ENCODE measurements around the gene ERICH6B. TPM values are rescaled to one million over a fixed set of nuclear protein-coding genes. Genes with fewer than 3 reads are reported as not detected.

ERICH6B gene
- total and polyA plus RNA-seq, 2 experiments from 2014 or later: not detected

GRCh38 chr13:45506811-45507210 lies 108.7 kb downstream of the ERICH6B start:
- Histone ChIP-seq H3K27me3 (ENCODE audit: insufficient read depth) (no peaks in the 10 kb centered on the region), H3F3A (replicated peaks; ENCODE audit: low read depth) (no peaks in the 10 kb centered on the region), H3K4me1 (ENCODE audit: insufficient read depth) (no peaks in the 10 kb centered on the region), H4K20me1 (replicated peaks; ENCODE audit: insufficient read depth) (peaks cover 18% of the 10 kb centered on the region), H3K4me2 (no peak overlapping the region), H3K4me3 (no peak overlapping the region), H3K27ac (ENCODE audit: low read depth) (no peak overlapping the region), H3K36me3 (ENCODE audit: insufficient read depth) (peaks cover 18% of the 10 kb centered on the region), H2AFZ (no peak overlapping the region), H3K9me2 (ENCODE audit: insufficient read depth) (no peaks in the 10 kb centered on the region), H3K79me2 (replicated peaks; ENCODE audit: insufficient read depth) (no peaks in the 10 kb centered on the region)
- no peaks in the 10 kb centered on the region for H3K4me1 Mint-ChIP-seq
- no peak overlapping the region for H3K4me3 Mint-ChIP-seq
- no peak for DNase-seq (ENCODE audit: low spot score)
- H3K36me3 Mint-ChIP-seq (ENCODE audit: low read depth): peaks cover 33% of the 10 kb centered on the region
- no peaks in the 10 kb centered on the region for H3K27me3 Mint-ChIP-seq (ENCODE audit: insufficient read depth, low read depth, poor library complexity)
- TF ChIP-seq, protein P1, sequence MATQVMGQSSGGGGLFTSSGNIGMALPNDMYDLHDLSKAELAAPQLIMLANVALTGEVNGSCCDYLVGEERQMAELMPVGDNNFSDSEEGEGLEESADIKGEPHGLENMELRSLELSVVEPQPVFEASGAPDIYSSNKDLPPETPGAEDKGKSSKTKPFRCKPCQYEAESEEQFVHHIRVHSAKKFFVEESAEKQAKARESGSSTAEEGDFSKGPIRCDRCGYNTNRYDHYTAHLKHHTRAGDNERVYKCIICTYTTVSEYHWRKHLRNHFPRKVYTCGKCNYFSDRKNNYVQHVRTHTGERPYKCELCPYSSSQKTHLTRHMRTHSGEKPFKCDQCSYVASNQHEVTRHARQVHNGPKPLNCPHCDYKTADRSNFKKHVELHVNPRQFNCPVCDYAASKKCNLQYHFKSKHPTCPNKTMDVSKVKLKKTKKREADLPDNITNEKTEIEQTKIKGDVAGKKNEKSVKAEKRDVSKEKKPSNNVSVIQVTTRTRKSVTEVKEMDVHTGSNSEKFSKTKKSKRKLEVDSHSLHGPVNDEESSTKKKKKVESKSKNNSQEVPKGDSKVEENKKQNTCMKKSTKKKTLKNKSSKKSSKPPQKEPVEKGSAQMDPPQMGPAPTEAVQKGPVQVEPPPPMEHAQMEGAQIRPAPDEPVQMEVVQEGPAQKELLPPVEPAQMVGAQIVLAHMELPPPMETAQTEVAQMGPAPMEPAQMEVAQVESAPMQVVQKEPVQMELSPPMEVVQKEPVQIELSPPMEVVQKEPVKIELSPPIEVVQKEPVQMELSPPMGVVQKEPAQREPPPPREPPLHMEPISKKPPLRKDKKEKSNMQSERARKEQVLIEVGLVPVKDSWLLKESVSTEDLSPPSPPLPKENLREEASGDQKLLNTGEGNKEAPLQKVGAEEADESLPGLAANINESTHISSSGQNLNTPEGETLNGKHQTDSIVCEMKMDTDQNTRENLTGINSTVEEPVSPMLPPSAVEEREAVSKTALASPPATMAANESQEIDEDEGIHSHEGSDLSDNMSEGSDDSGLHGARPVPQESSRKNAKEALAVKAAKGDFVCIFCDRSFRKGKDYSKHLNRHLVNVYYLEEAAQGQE (IDR thresholded peaks at IDR 0.05; ENCODE audit: unreplicated experiment): no peak
- TF ChIP-seq ZNF331 (CRISPR knock-in tag; IDR thresholded peaks at IDR 0.05; ENCODE audit: low read depth) (no peak), ZNF114 (CRISPR knock-in tag; IDR thresholded peaks at IDR 0.05) (no peak), POLR2AphosphoS5 (IDR thresholded peaks at IDR 0.05; ENCODE audit: low read depth) (no peak), STAT1 (IDR thresholded peaks at IDR 0.05; ENCODE audit: unreplicated experiment) (no peak), EZH2phosphoT487 (IDR thresholded peaks at IDR 0.05; ENCODE audit: unreplicated experiment) (no peak), JUNB (IDR thresholded peaks at IDR 0.05; ENCODE audit: unreplicated experiment) (no peak), CREB1 (CRISPR knock-in tag; IDR thresholded peaks at IDR 0.05; ENCODE audit: low read depth) (no peak), EZH2 (IDR thresholded peaks at IDR 0.05; ENCODE audit: low read depth, unreplicated experiment) (no peak), NANOG (IDR thresholded peaks at IDR 0.05; ENCODE audit: borderline replicate concordance) (no peak)
- TF ChIP-seq, protein P2, sequence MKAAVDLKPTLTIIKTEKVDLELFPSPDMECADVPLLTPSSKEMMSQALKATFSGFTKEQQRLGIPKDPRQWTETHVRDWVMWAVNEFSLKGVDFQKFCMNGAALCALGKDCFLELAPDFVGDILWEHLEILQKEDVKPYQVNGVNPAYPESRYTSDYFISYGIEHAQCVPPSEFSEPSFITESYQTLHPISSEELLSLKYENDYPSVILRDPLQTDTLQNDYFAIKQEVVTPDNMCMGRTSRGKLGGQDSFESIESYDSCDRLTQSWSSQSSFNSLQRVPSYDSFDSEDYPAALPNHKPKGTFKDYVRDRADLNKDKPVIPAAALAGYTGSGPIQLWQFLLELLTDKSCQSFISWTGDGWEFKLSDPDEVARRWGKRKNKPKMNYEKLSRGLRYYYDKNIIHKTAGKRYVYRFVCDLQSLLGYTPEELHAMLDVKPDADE (IDR thresholded peaks at IDR 0.05): no peak
- TF ChIP-seq, protein P3, sequence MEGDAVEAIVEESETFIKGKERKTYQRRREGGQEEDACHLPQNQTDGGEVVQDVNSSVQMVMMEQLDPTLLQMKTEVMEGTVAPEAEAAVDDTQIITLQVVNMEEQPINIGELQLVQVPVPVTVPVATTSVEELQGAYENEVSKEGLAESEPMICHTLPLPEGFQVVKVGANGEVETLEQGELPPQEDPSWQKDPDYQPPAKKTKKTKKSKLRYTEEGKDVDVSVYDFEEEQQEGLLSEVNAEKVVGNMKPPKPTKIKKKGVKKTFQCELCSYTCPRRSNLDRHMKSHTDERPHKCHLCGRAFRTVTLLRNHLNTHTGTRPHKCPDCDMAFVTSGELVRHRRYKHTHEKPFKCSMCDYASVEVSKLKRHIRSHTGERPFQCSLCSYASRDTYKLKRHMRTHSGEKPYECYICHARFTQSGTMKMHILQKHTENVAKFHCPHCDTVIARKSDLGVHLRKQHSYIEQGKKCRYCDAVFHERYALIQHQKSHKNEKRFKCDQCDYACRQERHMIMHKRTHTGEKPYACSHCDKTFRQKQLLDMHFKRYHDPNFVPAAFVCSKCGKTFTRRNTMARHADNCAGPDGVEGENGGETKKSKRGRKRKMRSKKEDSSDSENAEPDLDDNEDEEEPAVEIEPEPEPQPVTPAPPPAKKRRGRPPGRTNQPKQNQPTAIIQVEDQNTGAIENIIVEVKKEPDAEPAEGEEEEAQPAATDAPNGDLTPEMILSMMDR (conservative IDR thresholded peaks at IDR 0.05; ENCODE audit: low read depth in 2 of 2): no peak
- TF ChIP-seq, protein P4, sequence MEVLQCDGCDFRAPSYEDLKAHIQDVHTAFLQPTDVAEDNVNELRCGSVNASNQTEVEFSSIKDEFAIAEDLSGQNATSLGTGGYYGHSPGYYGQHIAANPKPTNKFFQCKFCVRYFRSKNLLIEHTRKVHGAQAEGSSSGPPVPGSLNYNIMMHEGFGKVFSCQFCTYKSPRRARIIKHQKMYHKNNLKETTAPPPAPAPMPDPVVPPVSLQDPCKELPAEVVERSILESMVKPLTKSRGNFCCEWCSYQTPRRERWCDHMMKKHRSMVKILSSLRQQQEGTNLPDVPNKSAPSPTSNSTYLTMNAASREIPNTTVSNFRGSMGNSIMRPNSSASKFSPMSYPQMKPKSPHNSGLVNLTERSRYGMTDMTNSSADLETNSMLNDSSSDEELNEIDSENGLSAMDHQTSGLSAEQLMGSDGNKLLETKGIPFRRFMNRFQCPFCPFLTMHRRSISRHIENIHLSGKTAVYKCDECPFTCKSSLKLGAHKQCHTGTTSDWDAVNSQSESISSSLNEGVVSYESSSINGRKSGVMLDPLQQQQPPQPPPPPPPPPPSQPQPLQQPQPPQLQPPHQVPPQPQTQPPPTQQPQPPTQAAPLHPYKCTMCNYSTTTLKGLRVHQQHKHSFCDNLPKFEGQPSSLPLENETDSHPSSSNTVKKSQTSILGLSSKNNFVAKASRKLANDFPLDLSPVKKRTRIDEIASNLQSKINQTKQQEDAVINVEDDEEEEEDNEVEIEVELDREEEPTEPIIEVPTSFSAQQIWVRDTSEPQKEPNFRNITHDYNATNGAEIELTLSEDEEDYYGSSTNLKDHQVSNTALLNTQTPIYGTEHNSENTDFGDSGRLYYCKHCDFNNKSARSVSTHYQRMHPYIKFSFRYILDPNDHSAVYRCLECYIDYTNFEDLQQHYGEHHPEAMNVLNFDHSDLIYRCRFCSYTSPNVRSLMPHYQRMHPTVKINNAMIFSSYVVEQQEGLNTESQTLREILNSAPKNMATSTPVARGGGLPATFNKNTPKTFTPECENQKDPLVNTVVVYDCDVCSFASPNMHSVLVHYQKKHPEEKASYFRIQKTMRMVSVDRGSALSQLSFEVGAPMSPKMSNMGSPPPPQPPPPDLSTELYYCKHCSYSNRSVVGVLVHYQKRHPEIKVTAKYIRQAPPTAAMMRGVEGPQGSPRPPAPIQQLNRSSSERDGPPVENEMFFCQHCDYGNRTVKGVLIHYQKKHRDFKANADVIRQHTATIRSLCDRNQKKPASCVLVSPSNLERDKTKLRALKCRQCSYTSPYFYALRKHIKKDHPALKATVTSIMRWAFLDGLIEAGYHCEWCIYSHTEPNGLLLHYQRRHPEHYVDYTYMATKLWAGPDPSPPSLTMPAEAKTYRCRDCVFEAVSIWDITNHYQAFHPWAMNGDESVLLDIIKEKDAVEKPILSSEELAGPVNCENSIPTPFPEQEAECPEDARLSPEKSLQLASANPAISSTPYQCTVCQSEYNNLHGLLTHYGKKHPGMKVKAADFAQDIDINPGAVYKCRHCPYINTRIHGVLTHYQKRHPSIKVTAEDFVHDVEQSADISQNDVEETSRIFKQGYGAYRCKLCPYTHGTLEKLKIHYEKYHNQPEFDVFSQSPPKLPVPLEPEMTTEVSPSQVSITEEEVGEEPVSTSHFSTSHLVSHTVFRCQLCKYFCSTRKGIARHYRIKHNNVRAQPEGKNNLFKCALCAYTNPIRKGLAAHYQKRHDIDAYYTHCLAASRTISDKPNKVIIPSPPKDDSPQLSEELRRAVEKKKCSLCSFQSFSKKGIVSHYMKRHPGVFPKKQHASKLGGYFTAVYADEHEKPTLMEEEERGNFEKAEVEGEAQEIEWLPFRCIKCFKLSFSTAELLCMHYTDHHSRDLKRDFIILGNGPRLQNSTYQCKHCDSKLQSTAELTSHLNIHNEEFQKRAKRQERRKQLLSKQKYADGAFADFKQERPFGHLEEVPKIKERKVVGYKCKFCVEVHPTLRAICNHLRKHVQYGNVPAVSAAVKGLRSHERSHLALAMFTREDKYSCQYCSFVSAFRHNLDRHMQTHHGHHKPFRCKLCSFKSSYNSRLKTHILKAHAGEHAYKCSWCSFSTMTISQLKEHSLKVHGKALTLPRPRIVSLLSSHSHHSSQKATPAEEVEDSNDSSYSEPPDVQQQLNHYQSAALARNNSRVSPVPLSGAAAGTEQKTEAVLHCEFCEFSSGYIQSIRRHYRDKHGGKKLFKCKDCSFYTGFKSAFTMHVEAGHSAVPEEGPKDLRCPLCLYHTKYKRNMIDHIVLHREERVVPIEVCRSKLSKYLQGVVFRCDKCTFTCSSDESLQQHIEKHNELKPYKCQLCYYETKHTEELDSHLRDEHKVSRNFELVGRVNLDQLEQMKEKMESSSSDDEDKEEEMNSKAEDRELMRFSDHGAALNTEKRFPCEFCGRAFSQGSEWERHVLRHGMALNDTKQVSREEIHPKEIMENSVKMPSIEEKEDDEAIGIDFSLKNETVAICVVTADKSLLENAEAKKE (CRISPR knock-in tag; IDR thresholded peaks at IDR 0.05): no peak
- ATAC-seq: no peak
- no peaks in the 10 kb centered on the region for H3K9me3 Mint-ChIP-seq
- H3K27ac Mint-ChIP-seq: no peak overlapping the region
